ENCODE data around the gene ZKSCAN7.
A peak's percentile ranks its signal among the peaks of the same experiment; 100 is the strongest.
"Not testable (repeated sequence)": the region's sequence is repeated elsewhere in the genome, so short reads cannot be mapped to it uniquely, and the experiment has no call there.

The ZKSCAN7 gene

GRCh38 chr3:44562147-44562546 lies 7.2 kb downstream of the ZKSCAN7 start:
- FAIRE-seq (no peak), DNase-seq (ENCODE audit: insufficient read length, low spot score) (no peak)
- TF ChIP-seq POU2F2 (IDR thresholded peaks at IDR 0.05; ENCODE audit: low read depth, low read length) (no peak), TAF1 (IDR thresholded peaks at IDR 0.05; ENCODE audit: low read depth, low read length) (no peak), POLR2AphosphoS5 (IDR thresholded peaks at IDR 0.05; ENCODE audit: low read depth, low read length) (no peak), SPI1 (IDR thresholded peaks at IDR 0.05; ENCODE audit: low read depth, low read length) (no peak), POLR2A (IDR thresholded peaks at IDR 0.05; ENCODE audit: low read depth, low read length) (no peak), PAX5 (IDR thresholded peaks at IDR 0.05; ENCODE audit: insufficient read depth, low read length, severe bottlenecking) (no peak)

GRCh38 chr3:44568561-44568960 lies 13.6 kb downstream of the ZKSCAN7 start:
- FAIRE-seq (no peak), DNase-seq (ENCODE audit: insufficient read length, low spot score) (no peak)
- TF ChIP-seq TAF1 (IDR thresholded peaks at IDR 0.05; ENCODE audit: low read depth, low read length), result no peak

GRCh38 chr3:44571024-44571423 lies 16.0 kb downstream of the ZKSCAN7 start:
- TF ChIP-seq POLR2A (IDR thresholded peaks at IDR 0.05; ENCODE audit: low read depth, low read length) (no peak), TAF1 (IDR thresholded peaks at IDR 0.05; ENCODE audit: low read depth, low read length) (no peak), POU2F2 (IDR thresholded peaks at IDR 0.05; ENCODE audit: low read depth, low read length) (no peak), POLR2AphosphoS5 (IDR thresholded peaks at IDR 0.05; ENCODE audit: low read depth, low read length) (no peak), SPI1 (IDR thresholded peaks at IDR 0.05; ENCODE audit: low read depth, low read length) (no peak), PAX5 (IDR thresholded peaks at IDR 0.05; ENCODE audit: insufficient read depth, low read length, severe bottlenecking) (no peak)
- no peak for DNase-seq (ENCODE audit: insufficient read length, low spot score)
- no peak for FAIRE-seq

GRCh38 chr3:44576613-44577012 lies 21.6 kb downstream of the ZKSCAN7 start:
- no peak for DNase-seq (ENCODE audit: insufficient read length, low spot score)
- no peak for FAIRE-seq
- TF ChIP-seq POU2F2 (IDR thresholded peaks at IDR 0.05; ENCODE audit: low read depth, low read length) (no peak), SPI1 (IDR thresholded peaks at IDR 0.05; ENCODE audit: low read depth, low read length) (no peak), POLR2AphosphoS5 (IDR thresholded peaks at IDR 0.05; ENCODE audit: low read depth, low read length) (no peak), POLR2A (IDR thresholded peaks at IDR 0.05; ENCODE audit: low read depth, low read length) (no peak), PAX5 (IDR thresholded peaks at IDR 0.05; ENCODE audit: insufficient read depth, low read length, severe bottlenecking) (no peak), TAF1 (IDR thresholded peaks at IDR 0.05; ENCODE audit: low read depth, low read length) (no peak)

- FAIRE-seq, result not testable (repeated sequence)
Observed at GRCh38 chr3:44577354-44577952, 22.5 kb downstream of the ZKSCAN7 start.

GRCh38 chr3:44578316-44578715 lies 23.3 kb downstream of the ZKSCAN7 start:
- DNase-seq (ENCODE audit: insufficient read length, low spot score); FAIRE-seq: not testable (repeated sequence)

More at GRCh38 chr3:44577354-44577952, 22.5 kb downstream of the ZKSCAN7 start:
- not testable (repeated sequence) for DNase-seq (ENCODE audit: insufficient read length, low spot score)

- not testable (repeated sequence) for DNase-seq (ENCODE audit: insufficient read length, low spot score); FAIRE-seq
Observed at GRCh38 chr3:44578924-44579515, 24.0 kb downstream of the ZKSCAN7 start.

- DNase-seq (ENCODE audit: insufficient read length, low spot score); FAIRE-seq: not testable (repeated sequence)
Observed at GRCh38 chr3:44579749-44580148, 24.8 kb downstream of the ZKSCAN7 start.

GRCh38 chr3:44580971-44581370 lies 26.0 kb downstream of the ZKSCAN7 start:
- not testable (repeated sequence) for FAIRE-seq

GRCh38 chr3:44584646-44585501 lies 29.9 kb downstream of the ZKSCAN7 start, which contains the start of gene ZNF660:
Gene ZNF660 (plus strand): TSS chr3:44584964. CDS start chr3:44594194, 9,230 bp downstream.
- TF ChIP-seq PAX5 (IDR thresholded peaks at IDR 0.05; ENCODE audit: insufficient read depth, low read length, severe bottlenecking), result no peak
- TF ChIP-seq POLR2AphosphoS5 (IDR thresholded peaks at IDR 0.05; ENCODE audit: low read depth, low read length), result no peak
- no peak for TF ChIP-seq POLR2A (IDR thresholded peaks at IDR 0.05; ENCODE audit: low read depth, low read length)
- no peak for TF ChIP-seq TAF1 (IDR thresholded peaks at IDR 0.05; ENCODE audit: low read depth, low read length)
- TF ChIP-seq SPI1 (IDR thresholded peaks at IDR 0.05; ENCODE audit: low read depth, low read length), result no peak
- no peak for TF ChIP-seq POU2F2 (IDR thresholded peaks at IDR 0.05; ENCODE audit: low read depth, low read length)
- peak; percentile 38 for DNase-seq (ENCODE audit: insufficient read length, low spot score)
- no peak for FAIRE-seq

More at GRCh38 chr3:44580971-44581370, 26.0 kb downstream of the ZKSCAN7 start:
- not testable (repeated sequence) for DNase-seq (ENCODE audit: insufficient read length, low spot score)

GRCh38 chr3:44596621-44597020 lies 41.6 kb downstream of the ZKSCAN7 start:
- TF ChIP-seq SPI1 (IDR thresholded peaks at IDR 0.05; ENCODE audit: low read depth, low read length), result no peak
- TF ChIP-seq PAX5 (IDR thresholded peaks at IDR 0.05; ENCODE audit: insufficient read depth, low read length, severe bottlenecking), result no peak
- no peak for TF ChIP-seq TAF1 (IDR thresholded peaks at IDR 0.05; ENCODE audit: low read depth, low read length)
- no peak for TF ChIP-seq POLR2AphosphoS5 (IDR thresholded peaks at IDR 0.05; ENCODE audit: low read depth, low read length)
- no peak for TF ChIP-seq POU2F2 (IDR thresholded peaks at IDR 0.05; ENCODE audit: low read depth, low read length)
- no peak for TF ChIP-seq POLR2A (IDR thresholded peaks at IDR 0.05; ENCODE audit: low read depth, low read length)
- FAIRE-seq, result no peak

More at GRCh38 chr3:44596621-44597020, 41.6 kb downstream of the ZKSCAN7 start:
- no peak for DNase-seq (ENCODE audit: insufficient read length, low spot score)
